ENCODE results near the gene ADAMTSL1. TPM values are rescaled to one million over a fixed set of nuclear protein-coding genes. Genes with fewer than 3 reads are reported as not detected.

The ADAMTSL1 gene
- total RNA-seq, 1 experiment from 2014 or later, result 1.2 TPM

DNA sequence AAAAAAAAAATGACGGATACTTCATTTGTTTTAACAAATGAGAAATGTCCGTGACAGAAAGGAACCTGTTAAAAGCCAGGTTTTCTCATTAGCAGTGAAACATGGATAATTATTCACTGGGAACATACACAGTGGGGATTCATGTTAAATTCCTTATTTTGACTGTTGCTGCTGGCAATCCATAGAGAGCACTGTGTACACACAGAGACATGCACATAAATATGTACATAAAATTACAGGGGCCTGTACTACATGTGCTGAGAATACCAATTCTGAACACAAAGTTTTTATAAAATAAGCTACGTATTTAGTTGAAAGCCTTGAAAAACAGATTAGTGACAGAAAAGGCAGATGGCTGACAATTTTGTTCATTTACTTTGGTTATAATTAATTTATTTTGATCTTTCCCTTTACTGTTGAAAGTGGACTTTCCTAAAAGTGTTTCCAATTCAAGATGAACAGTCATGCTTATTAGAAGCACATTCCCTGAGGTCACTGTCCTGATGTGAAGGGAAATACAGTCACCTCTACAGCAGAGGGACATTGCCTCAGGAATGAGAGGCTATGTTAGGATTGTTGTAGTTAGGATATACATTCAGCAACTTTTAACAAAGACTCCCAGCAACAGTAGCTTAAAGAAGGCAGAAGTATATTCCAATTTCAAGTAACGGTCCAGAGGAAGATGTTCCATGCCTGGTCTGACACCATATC, 392.3 kb downstream of the ADAMTSL1 start:
- Mint-ChIP-seq H3K27ac (no peak overlapping the region), H3K4me3 (no peak overlapping the region), H3K9me3 (peaks cover 0 to 5% of the 10 kb centered on the region in 2 experiments; a peak in 2 of 5 replicates), H3K36me3 (ENCODE audit: insufficient read depth in 1 of 3, low read depth in 3 of 3) (no peaks in the 10 kb centered on the region), H3K27me3 (ENCODE audit: low read depth) (no peaks in the 10 kb centered on the region), H3K4me1 (peaks cover 10 to 11% of the 10 kb centered on the region in 2 experiments)
- no peak overlapping the region for H3K9ac ChIP-seq (ENCODE audit: extremely low read depth, insufficient read length, low read length)
- TF ChIP-seq CTCF (conservative IDR thresholded peaks at IDR 0.05), result no peak
- no peaks in the 10 kb centered on the region for H4K20me1 ChIP-seq (ENCODE audit: control insufficient read depth, insufficient read depth, insufficient read length)
- H3K27me3 ChIP-seq (ENCODE audit: insufficient read depth, low read length), result no peaks in the 10 kb centered on the region
- no peak overlapping the region for H3K4me2 ChIP-seq (ENCODE audit: insufficient read depth, insufficient read length, low read length)
- H2AFZ ChIP-seq (ENCODE audit: low read length), result no peak overlapping the region
- no peak overlapping the region for H4K8ac ChIP-seq (replicated peaks; ENCODE audit: insufficient read length, low read depth, low read length)
- H3K79me2 ChIP-seq (ENCODE audit: insufficient read depth, low read length), result no peaks in the 10 kb centered on the region
- no peak overlapping the region for H2AK5ac ChIP-seq (ENCODE audit: insufficient read length, low read length)
- H4K91ac ChIP-seq (ENCODE audit: insufficient read length, low read depth, low read length), result no peak overlapping the region
- no peak overlapping the region for H4K5ac ChIP-seq (ENCODE audit: insufficient read length, low read depth, low read length)
- no peak overlapping the region for H3T11ph ChIP-seq (ENCODE audit: low read length)
- DNase-seq, result no peak
- no peaks in the 10 kb centered on the region for H3K79me1 ChIP-seq (ENCODE audit: insufficient read depth, low read depth, low read length, poor library complexity, severe bottlenecking)
- H3K23ac ChIP-seq (ENCODE audit: insufficient read length, low read depth, low read length), result no peak overlapping the region
- H3K9me3 ChIP-seq (ENCODE audit: control insufficient read depth, low read depth, low read length), result no peaks in the 10 kb centered on the region
- no peak overlapping the region for H2BK120ac ChIP-seq (ENCODE audit: low read depth, low read length, poor library complexity, severe bottlenecking)
- no peak overlapping the region for H2BK5ac ChIP-seq (ENCODE audit: insufficient read length, low read length)
- H3K18ac ChIP-seq (ENCODE audit: insufficient read length, low read depth, low read length), result no peak overlapping the region
- no CpG with 5 or more reads among the region's 4 CpGs for WGBS (ENCODE audit: extremely low coverage, insufficient read length, low lambda C conversion rate)
- H2BK20ac ChIP-seq (ENCODE audit: low read depth, low read length, poor library complexity, severe bottlenecking), result no peak overlapping the region
- no peak overlapping the region for H3K27ac ChIP-seq (ENCODE audit: insufficient read length, low read depth, low read length)
- H2BK15ac ChIP-seq (ENCODE audit: low read depth, low read length), result no peak overlapping the region
- H3K4ac ChIP-seq (ENCODE audit: low read depth, low read length), result no peak overlapping the region
- peaks cover 4% of the 10 kb centered on the region; the same call in 1 of the 2 replicates for H3K4me1 ChIP-seq (ENCODE audit: insufficient read depth, low read length)
- H2BK12ac ChIP-seq (ENCODE audit: insufficient read length, low read depth, low read length), result no peak overlapping the region
- no peaks in the 10 kb centered on the region for H3K23me2 ChIP-seq (ENCODE audit: insufficient read length, low read depth, low read length, poor library complexity, severe bottlenecking)
- H3K56ac ChIP-seq (ENCODE audit: insufficient read length, low read depth, low read length), result no peak overlapping the region
- no peak overlapping the region for H3K14ac ChIP-seq (ENCODE audit: insufficient read depth, low read length)

Data from H9 (cell line).